Tibial nerve (tissue), 4 donors: ENCODE measurements around the gene VPS33B. TPM values are rescaled to one million over a fixed set of nuclear protein-coding genes. Genes with fewer than 3 reads are reported as not detected.

Source experiments
- DNase-seq, 2 donors: peaks; one replicate each; pipeline ENCODE4 v3.0.0-alpha.2; 2019; ENCODE audit warnings: low spot score in 2 of 2
- H3K27ac ChIP-seq, 4 donors: fragments of 200-600 bp; sonication (generic) in 3 of 4; one replicate each; pipeline ENCODE4 v1.5.1; 2017 to 2019; ENCODE audit warnings: mild to moderate bottlenecking in 1 of 4
- H3K27me3 ChIP-seq, 2 donors: fragments of 200-600 bp; sonication (generic) in 1 of 2; one replicate each; pipeline versions ENCODE4 v1.5.1 to v1.6.0; 2017 to 2019
- H3K36me3 ChIP-seq, 3 donors: fragments of 200-600 bp; sonication (generic); one replicate each; pipeline ENCODE4 v1.5.1; 2018 to 2019
- H3K4me1 ChIP-seq, 4 donors: fragments of 200-600 bp; sonication (generic) in 3 of 4; one replicate each; pipeline ENCODE4 v1.5.1; 2017 to 2019
- H3K4me3 ChIP-seq, 4 donors: fragments of 200-600 bp; sonication (generic) in 3 of 4; one replicate each; pipeline ENCODE4 v1.5.1; 2017 to 2019; ENCODE audit warnings: mild to moderate bottlenecking in 1 of 4, moderate library complexity in 1 of 4
- H3K9me3 ChIP-seq, 4 donors: fragments of 200-600 bp; sonication (generic) in 3 of 4; one replicate each; pipeline ENCODE4 v1.5.1; 2017 to 2019
- EP300 ChIP-seq, 2 donors: sonication (generic); formaldehyde crosslinking; IDR thresholded peaks; one replicate each; pipeline ENCODE4 v1.6.1; 2017; ENCODE audit warnings: antibody characterized with exemption in 2 of 2, mild to moderate bottlenecking in 1 of 2
- POLR2A ChIP-seq, 2 donors: fragments of 450-650 bp; IDR thresholded peaks; one replicate each; pipeline ENCODE4 v1.6.1; 2017; ENCODE audit warnings: antibody characterized with exemption in 2 of 2, mild to moderate bottlenecking in 2 of 2, moderate library complexity in 2 of 2
- WGBS, 2 donors: methylation state at CpG; one replicate each; pipeline ENCODE4 v1.1.5; 2018; 5-methylcytosine and 5-hydroxymethylcytosine counted together
- total RNA-seq, 4 donors: library from RNA; depleted of rRNA; stranded (reverse); fragments of >200 nt; gene quantifications; one replicate each; pipeline ENCODE4 v1.1.0, GENCODE V29; 2016
- TF ChIP-seq, protein P1 (sequence below), 5 experiments: fragments of 200-600 bp in 3 of 5; fragments of 450-650 bp in 2 of 5; sonication (generic) in 3 of 5; IDR thresholded peaks; one replicate each; pipeline ENCODE4 v1.5.1; 2016 to 2019; ENCODE audit warnings: antibody characterized with exemption in 5 of 5, mild to moderate bottlenecking in 3 of 5, moderate library complexity in 2 of 5

Gene VPS33B
- total RNA-seq, 4 donors from 2014 or later = 8.7 to 10.9 (median 10.1) TPM

DNA sequence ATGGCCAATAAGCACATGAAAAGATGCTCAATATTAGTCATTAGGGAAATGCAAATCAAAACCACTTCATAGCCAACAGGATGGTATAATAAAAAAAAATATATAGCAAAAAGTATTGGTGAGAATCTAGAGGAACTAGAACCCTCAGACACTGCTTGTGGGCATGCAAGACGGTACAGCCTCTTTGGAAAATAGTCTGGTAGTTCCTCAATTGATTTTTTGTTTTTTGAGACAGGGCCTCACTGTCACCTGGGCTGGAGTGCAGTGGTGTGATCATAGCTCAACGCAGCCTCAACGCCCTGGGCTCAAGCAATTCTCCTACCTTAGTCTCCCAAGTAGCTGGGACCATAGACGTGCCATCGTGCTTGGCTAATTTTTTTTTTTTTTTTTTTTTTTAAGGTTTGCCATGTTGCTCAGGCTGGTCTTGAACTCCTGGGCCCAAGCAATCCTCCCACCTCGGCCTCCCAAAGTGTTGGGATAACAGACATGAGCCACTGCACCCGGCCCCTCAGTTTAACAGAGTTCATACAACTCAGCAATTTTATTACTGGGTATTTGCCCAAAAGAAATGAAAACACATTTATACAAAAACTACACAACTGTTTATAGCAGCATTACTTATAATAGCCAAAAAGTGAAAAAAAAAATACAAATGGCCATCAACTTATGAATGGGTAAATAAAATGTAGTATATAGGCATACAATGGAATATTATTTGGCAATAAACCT is 33.2 kb downstream of the VPS33B start:
- Histone ChIP-seq H3K36me3 (peaks cover 0 to 3% (median 0%) of the 10 kb centered on the region in 3 donors), H3K27ac (no peak overlapping the region), H3K4me3 (no peak overlapping the region), H3K4me1 (peaks cover 0 to 10% (median 0%) of the 10 kb centered on the region in 4 donors), H3K9me3 (no peaks in the 10 kb centered on the region), H3K27me3 (no peaks in the 10 kb centered on the region)
- WGBS, 2 donors = 78 to 86% methylated on average over 7 of the region's 7 CpGs
- DNase-seq = no peak
- TF ChIP-seq, protein P1, sequence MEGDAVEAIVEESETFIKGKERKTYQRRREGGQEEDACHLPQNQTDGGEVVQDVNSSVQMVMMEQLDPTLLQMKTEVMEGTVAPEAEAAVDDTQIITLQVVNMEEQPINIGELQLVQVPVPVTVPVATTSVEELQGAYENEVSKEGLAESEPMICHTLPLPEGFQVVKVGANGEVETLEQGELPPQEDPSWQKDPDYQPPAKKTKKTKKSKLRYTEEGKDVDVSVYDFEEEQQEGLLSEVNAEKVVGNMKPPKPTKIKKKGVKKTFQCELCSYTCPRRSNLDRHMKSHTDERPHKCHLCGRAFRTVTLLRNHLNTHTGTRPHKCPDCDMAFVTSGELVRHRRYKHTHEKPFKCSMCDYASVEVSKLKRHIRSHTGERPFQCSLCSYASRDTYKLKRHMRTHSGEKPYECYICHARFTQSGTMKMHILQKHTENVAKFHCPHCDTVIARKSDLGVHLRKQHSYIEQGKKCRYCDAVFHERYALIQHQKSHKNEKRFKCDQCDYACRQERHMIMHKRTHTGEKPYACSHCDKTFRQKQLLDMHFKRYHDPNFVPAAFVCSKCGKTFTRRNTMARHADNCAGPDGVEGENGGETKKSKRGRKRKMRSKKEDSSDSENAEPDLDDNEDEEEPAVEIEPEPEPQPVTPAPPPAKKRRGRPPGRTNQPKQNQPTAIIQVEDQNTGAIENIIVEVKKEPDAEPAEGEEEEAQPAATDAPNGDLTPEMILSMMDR (IDR thresholded peaks at IDR 0.05) = no peak
- TF ChIP-seq EP300 (IDR thresholded peaks at IDR 0.05) (no peak), POLR2A (IDR thresholded peaks at IDR 0.05) (no peak)

GRCh38 chr15:90988296-90988695 is 34.1 kb downstream of the VPS33B start:
- peaks cover 0 to 12% (median 0%) of the 10 kb centered on the region in 3 donors for H3K36me3 ChIP-seq
- H3K4me1 ChIP-seq = peaks cover 0 to 3% (median 0%) of the 10 kb centered on the region in 4 donors
- no peaks in the 10 kb centered on the region for H3K9me3 ChIP-seq
- DNase-seq = no peak
- no peak overlapping the region for H3K4me3 ChIP-seq
- no peak overlapping the region for H3K27ac ChIP-seq
- 40 to 52% methylated on average over 6 of the region's 6 CpGs for WGBS, 2 donors
- no peaks in the 10 kb centered on the region for H3K27me3 ChIP-seq
- no peak for TF ChIP-seq POLR2A (IDR thresholded peaks at IDR 0.05)
- TF ChIP-seq, protein P1 (IDR thresholded peaks at IDR 0.05) = no peak
- TF ChIP-seq EP300 (IDR thresholded peaks at IDR 0.05) = no peak

DNA sequence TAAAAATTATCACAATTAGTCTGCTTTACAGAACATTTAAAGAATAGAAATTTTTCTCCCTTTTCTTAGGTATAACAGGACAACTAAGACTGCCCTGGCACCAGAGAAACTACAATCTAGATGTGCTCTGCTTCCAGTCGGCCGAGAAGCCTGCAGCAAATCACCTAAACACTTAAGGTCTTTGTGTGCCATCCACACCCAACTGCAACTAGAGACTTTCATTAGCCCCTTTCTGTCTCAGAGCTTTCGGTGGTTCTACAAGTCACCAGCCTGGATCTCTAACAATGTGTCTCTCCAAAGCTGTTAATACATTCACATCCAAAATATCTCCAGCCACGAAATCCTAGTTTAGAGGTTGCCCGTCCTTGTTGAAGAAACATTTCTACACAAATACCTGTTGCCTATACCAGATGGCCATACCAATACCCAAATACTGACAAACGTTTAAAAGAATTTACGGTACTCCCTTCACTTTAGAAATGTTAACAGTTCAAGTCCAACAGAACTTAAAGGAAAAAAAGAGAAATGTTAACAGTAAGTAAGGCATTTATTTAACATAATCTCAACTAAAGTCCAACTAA is 34.7 kb downstream of the VPS33B start:
- Histone ChIP-seq H3K4me3 (no peak overlapping the region), H3K27me3 (no peaks in the 10 kb centered on the region), H3K27ac (no peak overlapping the region), H3K9me3 (no peaks in the 10 kb centered on the region), H3K4me1 (no peaks in the 10 kb centered on the region), H3K36me3 (peaks cover 0 to 18% (median 0%) of the 10 kb centered on the region in 3 donors)
- WGBS, 2 donors = 55 to 57% methylated on average over 7 of the region's 7 CpGs
- DNase-seq = no peak
- TF ChIP-seq POLR2A (IDR thresholded peaks at IDR 0.05) = no peak
- TF ChIP-seq, protein P1 (IDR thresholded peaks at IDR 0.05) = no peak
- TF ChIP-seq EP300 (IDR thresholded peaks at IDR 0.05) = no peak

GRCh38 chr15:90986790-90987507 is 35.4 kb downstream of the VPS33B start:
- Histone ChIP-seq H3K27ac (no peak overlapping the region), H3K4me1 (no peaks in the 10 kb centered on the region), H3K9me3 (no peaks in the 10 kb centered on the region), H3K36me3 (peaks cover 0 to 24% (median 0%) of the 10 kb centered on the region in 3 donors), H3K4me3 (no peak overlapping the region), H3K27me3 (no peaks in the 10 kb centered on the region)
- WGBS, 2 donors = 81% methylated on average over 11 of the region's 11 CpGs
- no peak for TF ChIP-seq EP300 (IDR thresholded peaks at IDR 0.05)
- TF ChIP-seq, protein P1 (IDR thresholded peaks at IDR 0.05) = no peak
- no peak for TF ChIP-seq POLR2A (IDR thresholded peaks at IDR 0.05)
- no peak for DNase-seq

GRCh38 chr15:90982135-90982534 is 40.3 kb downstream of the VPS33B start:
- Histone ChIP-seq H3K9me3 (no peaks in the 10 kb centered on the region), H3K27ac (no peak overlapping the region), H3K36me3 (peaks cover 0 to 55% (median 0%) of the 10 kb centered on the region in 3 donors), H3K4me3 (no peak overlapping the region), H3K4me1 (no peaks in the 10 kb centered on the region), H3K27me3 (no peaks in the 10 kb centered on the region)
- whole genome bisulfite sequencing, 2 donors = 92 to 93% methylated on average over 5 of the region's 5 CpGs
- no peak for DNase-seq
- TF ChIP-seq POLR2A (IDR thresholded peaks at IDR 0.05) (no peak), EP300 (IDR thresholded peaks at IDR 0.05) (no peak)
